ENCODE results near the gene LHX3.

LHX3 gene

DNA sequence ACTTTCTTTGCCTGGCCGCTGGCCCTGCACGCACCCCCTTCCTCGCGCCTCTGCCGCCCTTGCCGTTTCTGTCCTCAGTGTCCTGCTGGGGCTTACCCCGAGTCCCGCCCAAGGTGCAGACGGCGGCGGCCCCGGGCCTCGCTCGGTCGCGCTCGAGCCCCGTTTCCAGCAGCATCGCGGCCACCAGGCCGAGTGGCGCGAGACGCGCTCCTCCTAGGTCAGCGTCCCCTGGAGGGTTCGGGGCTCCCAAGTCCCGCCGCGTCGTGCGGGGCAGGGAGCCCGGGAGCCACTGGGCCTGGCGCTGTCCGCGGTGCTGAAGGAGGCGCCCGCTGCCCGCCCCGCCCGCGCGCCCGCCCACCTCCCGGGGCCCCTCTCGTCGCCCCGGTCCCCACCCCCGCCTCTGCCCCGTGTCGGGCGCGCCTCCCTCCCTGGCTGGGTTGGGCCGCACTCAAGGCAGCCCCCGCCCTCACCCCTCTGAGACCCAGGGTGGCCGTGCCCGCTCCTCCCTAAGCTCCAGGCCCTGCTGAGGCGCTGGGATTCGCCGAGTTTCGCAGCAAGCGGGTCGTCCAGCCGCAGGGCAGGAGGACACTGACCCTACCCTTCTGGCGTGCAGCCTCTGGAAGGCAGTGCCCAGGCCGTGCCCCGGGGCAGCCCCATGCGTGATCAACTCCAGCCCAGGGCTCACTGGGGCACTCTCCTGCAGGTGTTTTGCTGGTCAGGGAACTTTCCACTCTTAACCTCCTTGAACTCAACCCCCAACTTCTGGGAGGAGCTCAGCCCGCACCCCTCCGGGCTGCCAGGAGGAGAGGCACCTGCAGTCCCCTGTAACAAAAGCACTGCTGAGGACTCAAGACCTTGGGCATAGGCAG, at the start of gene LHX3:
TSS of gene LHX3 (minus strand) at position 291 of the 869 bp plus-strand sequence. CDS start at position 175, 116 bp downstream.
- in situ Hi-C loops (cut with MboI; ENCODE audit: low sequenced_read_pairs), result no loop called here

DNA sequence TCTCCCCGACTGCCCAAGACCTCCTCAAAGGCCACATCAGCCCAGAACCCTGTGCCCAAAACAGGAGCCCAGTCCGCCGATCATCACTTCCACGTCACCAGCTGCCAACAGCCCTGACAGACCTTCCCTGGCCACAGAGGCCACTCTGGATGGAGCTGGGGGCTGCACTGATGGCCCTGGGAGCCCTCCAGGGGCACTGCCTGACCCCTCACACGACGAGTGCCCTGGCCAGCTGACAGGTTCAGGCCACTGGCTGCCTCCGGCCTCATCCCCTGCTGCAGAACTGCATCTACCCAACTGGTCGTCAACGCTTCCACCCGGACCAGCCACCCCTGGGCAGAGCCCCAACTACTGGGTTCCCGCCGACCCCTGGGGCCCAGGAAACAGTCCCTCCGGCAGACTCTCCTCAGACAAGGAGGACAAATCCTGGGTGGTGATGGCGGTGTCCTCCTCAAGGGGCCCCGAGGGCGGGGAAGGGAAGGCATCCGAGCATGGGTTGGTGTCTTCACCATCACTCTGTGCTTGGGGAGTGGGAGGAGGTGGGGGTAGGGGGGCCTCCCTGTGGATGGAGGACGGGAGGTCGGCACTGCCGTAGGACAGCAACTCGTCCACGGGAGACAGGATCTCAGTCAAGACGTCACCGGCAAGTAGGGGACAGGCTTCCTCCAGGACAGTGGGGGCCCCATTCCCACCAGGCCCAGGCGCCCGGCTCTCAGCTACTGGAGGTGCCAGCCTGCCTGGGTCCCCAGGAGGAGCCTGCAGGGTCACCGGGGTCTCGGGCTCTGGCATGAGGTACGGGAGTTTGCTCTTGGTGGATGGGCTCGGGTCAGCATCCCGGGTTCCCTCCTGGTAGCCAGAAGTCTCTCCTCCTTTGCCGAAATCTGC, 48.6 kb upstream of the LHX3 start:
- in situ Hi-C loops (cut with MboI; ENCODE audit: low sequenced_read_pairs), result no loop called here

DNA sequence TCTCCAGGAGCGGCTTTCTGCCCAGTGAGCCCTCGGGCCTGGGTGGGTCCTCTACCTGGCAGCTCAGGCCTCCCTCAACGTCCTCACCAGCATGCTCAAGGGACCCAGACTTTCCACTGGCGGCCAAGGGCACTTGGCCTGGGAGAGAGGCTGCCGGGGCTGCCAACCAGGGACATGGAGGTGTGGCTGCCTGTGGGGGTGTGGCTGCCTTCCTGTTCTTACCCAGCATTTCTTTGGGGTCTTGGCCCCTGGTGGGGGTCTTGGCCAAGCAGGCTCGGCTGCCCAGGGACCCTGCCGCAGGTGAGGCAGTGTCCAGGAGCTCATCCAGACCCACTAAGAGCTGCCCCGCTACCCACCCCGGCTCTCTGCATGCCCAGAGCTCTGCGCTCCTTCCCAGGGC, 47.9 kb upstream of the LHX3 start:
- in situ Hi-C loops (cut with MboI; ENCODE audit: low sequenced_read_pairs), result no loop called here

DNA sequence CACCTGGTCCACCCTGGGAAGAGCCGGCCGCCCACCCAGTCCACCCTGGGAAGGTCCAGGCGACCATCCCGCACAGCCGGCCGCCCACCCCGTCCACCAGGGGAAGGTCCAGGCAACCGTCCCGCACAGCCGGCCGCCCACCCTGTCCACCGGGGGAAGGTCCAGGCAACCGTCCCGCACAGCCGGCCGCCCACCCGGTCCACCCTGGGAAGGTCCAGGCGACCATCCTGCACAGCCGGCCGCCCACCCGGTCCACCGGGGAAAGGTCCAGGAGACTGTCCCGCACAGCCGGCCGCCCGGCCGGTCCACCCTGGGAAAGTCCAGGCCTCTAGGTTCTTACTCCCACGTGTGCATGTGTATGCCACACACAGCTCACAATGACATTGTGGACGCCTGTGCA, 47.4 kb upstream of the LHX3 start:
- in situ Hi-C loops (cut with MboI; ENCODE audit: low sequenced_read_pairs), result no loop called here

DNA sequence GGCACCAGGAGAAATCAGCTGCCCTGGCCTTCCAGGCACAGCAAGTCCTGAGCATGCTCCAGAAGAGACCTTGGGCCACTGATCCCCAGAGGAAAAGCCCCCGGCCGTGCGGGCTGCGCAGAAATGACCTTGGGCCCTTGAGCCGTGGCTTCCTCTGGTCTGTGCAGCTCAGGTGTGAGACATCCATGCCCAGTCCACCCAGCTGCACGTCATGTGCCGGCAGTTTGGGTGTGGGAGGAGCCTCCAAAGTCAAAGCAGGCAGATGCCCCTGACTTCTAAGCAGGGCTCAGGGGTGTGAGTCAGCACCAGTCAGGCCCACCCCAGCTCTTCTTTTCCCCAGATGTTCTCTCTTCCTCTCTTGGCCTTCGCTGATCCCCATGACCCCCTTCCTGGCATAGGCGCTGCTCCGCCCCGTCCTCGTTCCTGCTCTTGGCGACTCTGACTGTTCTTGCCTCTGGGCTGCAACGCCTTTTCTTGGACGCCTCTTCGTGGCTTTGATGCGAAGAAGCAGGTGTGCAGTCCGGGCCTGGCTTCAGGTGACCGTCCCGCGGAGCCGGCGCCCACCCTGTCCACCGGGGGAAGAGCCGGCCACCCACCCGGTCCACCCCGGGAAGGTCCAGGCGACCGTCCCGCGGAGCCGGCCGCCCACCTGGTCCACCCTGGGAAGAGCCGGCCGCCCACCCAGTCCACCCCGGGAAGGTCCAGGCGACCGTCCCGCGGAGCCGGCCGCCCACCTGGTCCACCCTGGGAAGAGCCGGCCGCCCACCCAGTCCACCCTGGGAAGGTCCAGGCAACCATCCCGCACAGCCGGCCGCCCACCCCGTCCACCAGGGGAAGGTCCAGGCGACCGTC, 46.6 kb upstream of the LHX3 start:
- in situ Hi-C loops (cut with MboI; ENCODE audit: low sequenced_read_pairs), result no loop called here

DNA sequence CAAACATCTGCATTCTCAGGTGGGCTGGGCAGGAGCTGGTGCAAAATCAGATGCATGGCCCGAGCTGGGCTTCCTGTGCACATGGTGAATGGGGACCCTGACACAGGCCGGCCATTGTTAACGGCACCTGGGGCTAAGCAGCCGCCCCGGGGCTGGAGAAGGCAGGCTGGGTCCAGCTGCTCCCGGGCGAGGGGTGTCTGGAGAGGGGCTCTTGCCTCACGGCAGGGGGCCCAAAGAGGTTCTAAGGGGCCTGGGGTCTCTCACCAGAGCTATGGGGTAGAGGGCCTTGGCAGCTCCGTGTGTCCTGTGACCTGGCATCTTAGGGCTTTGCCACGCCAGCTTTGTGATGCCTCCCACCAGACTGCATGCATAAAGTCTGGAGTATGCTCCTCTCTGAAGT, 45.7 kb upstream of the LHX3 start:
- in situ Hi-C loops (cut with MboI; ENCODE audit: low sequenced_read_pairs), result no loop called here

DNA sequence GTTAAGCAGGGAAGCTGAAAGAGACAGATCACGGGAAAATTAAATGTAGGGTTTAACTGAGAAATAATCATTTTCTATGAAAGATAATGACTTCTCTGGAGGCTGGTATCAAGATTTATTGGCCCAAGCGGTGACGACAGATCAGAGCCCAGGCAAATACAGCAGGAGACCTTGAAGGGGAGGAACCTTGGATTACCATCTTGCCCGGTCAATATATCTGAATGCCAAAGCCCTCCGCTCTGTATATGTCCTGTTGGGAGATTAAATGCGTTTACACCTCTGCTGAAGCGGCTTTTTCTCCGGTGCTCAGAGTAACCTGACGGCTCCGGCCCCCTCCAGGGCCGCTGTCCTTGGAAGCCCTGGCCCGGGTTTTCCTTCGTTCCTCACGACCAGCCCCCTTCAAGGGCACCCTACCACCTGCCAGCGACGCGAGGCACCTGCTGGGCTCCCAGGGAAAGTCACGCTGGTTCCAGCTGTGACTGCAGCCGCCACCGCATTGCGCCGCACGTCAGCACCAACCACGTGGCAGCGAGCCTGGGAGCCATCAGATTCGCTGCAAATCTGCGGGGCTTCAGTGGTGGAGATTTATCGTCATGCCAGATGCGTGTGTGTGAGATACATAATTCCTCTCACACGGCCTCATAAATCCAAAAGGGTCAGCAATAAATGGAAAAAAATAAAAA, 45.1 kb upstream of the LHX3 start:
- in situ Hi-C loops (cut with MboI; ENCODE audit: low sequenced_read_pairs), result no loop called here

DNA sequence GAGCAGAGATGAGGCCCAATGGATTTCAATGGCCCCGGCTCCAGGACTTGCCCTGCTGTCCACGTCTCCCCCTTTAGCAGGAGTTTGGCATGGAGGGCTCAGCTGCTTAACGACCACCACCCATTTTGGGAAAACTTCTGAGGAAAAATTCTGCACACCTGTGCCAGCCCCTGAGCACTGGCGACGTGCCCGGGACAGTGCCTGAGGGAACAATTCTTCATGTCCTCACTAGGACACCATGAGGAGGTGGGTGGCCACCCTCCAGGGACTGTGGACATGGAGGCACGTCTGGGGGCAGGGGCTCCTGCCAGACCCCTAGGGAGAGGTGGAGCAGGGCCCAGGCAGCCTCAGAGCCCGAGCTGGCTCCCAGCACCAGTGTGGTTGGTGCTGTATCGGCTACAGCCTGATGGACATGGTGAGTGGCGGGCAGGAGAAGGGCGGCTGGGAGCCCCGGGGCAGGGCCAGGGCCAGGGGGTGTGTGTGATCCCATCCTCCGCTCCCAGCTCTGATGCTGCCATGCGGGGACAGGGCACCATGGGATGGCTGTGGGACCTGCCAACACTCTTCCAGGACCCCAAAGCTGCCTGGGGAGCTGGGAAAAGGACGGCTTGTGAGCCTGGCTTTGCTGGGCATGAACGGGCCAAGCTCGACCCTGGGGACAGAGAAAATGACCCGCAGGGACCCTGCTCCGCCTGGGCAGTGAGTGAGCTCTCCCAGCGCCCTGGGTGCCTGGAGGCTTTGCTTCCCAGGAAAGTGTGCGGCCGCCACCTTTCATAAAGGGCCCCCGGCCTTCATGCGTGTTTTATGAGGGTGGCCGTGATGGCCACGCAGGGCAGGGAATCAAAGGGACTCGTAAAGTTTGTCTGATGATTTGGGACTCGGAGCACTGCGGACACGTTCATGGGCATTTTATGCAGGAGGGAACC, 44.3 kb upstream of the LHX3 start:
- in situ Hi-C loops (cut with MboI; ENCODE audit: low sequenced_read_pairs), result no loop called here

DNA sequence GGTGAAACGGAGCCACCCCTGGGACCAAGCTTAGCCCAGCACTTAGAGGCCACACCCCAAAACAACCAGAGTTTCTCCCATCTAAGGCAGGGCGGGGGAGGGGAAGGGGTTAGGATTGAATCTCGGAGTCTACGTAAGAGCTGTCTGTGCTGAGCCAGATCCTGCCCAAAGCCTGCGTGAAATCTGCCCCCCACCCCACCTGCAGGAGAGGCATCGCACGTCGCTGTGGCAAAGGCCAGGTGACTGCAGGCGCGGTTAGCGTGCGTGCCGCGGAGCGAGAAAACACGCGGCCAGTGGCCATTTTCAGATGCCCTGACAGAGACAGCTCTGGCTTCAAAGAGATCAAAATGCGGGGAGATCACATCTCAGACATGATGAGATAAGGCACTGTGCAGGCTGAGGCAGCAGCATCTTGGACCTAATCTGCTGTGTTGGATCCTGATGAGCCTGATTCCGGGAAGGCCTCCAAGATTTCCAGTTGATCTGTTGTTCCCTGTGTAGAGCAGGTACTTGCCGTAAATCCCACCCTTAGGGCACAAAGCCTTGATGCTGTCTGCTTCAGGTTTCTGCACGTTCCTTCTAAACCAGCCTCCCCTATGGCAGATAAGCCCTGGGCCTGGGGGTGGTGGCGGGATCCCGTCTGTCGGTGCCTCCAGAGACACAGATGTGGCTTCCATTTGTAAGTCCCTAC, 43.2 kb upstream of the LHX3 start:
- in situ Hi-C loops (cut with MboI; ENCODE audit: low sequenced_read_pairs), result no loop called here

DNA sequence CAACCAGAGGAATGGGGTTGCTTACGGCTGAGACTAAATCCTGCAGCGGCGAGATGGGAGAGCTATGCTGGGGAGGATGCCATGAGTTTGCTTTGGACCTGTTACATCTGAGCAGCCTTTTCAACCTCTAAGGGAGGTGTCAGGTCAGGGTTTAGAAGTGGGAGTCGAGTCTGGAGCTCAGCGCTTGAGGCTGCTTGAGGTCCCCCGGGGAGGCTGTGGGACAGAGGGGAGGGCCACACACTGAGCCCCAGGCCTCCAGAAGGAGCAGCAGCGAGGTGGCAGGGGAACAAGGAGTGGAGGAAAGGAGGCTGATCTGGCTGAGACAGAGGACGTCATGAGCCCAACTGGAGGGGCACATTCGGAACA, 42.6 kb upstream of the LHX3 start:
- in situ Hi-C loops (cut with MboI; ENCODE audit: low sequenced_read_pairs), result no loop called here

DNA sequence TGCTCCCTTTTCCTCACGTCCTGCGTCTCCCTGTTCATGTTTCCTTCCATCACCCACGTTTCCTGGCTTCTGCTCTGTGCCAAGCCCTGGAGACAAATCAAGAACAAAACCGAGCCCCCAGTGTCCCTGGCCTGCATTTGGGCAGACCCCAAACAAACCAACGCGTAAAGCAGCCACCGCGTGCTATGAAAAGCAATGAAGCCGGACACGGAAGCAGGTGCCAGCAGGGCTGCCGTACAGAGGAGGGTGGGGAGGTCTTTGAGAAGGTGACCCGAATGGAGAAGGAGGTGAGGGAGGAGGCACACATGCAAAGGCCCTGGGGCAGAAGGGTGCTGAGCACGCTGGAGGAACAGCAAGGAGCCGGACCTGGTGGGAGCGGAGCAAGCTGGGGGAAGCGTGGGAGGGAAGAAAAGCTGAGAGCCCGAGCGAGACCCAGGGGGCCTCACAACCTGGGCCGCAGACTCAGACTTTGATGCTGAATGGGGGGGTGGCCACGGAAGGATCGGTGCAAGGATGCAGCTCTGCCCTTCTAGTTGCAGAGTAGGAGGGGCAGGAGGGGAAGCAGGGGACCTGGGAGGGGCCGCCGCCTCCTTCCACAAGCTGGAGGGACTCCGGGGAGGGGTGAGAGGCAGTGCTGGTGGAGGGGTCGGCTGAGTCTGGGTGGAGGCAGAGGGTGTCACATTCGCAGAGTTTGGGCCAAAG, 42.1 kb upstream of the LHX3 start:
- in situ Hi-C loops (cut with MboI; ENCODE audit: low sequenced_read_pairs), result no loop called here

DNA sequence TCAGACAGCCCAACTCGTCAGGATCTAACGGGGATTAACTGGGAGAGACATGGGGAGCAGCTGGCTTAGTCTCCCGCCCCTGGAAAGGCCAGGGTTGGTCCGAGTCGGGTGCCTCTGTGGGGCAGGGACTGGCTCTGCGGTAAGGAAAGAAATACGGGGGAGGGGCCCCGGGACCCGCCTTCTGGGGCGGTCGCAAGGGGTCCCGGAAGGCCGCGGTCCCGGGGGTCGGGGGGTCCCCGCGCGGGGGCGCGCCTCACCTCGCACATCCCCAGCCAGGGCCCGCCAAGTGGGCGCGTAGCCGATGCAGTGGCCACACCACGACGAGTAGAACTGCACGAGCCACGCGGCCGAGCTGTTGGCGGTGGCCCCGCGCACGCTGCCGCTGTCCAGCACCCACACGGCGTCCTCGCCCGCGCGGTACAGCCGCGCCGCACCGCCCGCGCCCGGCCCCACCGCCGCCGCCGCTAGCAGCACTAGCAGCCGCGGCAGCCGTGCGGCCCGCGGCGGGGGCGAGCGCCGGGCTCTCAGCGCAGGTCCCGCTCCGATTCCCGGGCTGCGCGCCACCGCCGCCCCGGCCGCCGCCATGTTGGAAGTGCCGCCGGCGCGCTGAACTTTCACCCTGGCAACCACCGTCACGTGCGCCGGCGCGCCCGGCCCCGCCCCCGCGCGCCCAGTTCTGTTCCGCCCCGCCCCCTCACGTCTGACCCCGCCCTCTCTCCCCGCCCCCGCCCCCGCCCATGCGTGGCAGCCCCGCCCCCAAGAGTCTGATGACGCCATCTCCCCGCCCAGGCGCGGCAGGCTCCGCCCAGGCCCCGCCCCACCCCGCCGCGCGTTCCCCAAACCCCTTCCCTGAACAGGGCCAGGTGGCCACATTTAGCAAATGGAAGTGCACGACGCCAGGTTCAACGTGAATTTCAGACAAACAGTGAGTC, 40.6 kb upstream of the LHX3 start, which contains the start of gene QSOX2:
TSS of gene QSOX2 (minus strand) at position 594 of the 932 bp plus-strand sequence. CDS start at position 585, 9 bp downstream.
- in situ Hi-C loops (cut with MboI; ENCODE audit: low sequenced_read_pairs), result no loop called here

DNA sequence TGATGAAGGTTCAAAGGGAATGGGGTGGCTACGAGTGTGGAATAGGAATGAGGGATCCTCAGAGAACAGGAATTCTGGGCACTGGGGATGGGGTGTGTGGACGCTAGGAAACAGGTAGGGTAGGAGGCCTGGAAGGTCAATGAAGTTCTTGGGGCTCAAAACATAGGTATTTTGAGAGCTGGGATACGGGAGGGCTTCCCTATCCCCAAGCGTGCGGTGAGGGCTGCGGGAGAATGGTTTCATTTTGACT, 40.0 kb upstream of the LHX3 start:
- in situ Hi-C loops (cut with MboI; ENCODE audit: low sequenced_read_pairs), result no loop called here

DNA sequence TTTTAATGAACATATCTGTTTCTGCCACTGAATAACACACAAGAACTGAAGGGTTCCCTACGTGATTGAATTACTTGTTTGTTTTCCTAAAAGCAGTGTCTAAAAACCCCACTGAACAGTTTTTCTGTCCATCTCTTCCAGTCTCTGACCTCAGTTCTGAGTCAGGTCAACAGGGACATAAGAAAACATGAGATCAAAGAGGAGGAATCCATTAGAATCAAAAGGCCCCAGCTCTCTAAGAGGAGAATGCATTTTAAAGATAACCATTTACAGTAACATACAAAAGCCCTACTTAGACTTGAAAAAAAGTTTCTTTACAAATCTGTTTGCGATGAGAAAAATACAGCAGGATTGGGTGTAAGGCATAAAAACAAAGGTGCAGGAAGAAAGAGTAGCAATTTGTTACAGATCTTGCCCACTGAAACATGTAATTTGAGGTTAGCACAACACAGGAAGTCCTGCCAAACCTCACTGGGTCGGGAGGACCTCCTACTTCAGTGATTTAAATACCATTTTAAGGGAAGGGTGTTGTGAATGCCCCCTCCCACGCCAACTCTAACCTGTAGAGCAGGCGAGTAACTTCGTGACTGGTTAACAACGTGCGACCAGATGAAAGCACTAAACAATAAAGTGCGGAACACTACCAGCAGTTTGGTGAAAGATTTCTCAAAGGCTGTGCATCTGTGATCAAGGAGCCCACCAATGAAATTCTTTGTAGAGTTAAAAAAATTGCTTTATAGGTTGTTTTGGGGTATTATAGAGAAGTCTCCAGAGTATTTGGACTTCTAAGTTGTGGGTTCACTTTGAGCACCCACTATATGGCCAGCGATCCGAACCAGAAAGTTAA, 39.4 kb upstream of the LHX3 start:
- in situ Hi-C loops (cut with MboI; ENCODE audit: low sequenced_read_pairs), result no loop called here

DNA sequence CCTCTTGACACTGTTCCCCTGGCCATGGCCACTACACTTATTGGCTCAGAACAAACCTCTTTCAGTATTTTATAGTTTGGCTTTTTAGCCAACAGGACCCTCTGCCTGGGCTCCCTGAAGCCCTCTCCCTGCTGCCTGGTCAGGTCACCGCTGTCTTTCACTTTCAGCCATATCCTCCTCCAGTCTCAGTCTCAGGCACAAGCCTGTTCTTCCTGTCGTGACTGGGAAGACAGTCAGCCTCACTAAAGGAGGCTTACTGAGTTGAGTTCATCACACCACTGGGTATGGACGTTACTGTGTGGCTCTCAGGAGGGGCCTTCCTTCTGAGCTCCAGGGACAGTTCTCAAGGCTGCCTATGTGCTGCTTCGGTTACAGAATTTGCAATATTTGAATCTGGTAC, 38.7 kb upstream of the LHX3 start:
- in situ Hi-C loops (cut with MboI; ENCODE audit: low sequenced_read_pairs), result no loop called here

DNA sequence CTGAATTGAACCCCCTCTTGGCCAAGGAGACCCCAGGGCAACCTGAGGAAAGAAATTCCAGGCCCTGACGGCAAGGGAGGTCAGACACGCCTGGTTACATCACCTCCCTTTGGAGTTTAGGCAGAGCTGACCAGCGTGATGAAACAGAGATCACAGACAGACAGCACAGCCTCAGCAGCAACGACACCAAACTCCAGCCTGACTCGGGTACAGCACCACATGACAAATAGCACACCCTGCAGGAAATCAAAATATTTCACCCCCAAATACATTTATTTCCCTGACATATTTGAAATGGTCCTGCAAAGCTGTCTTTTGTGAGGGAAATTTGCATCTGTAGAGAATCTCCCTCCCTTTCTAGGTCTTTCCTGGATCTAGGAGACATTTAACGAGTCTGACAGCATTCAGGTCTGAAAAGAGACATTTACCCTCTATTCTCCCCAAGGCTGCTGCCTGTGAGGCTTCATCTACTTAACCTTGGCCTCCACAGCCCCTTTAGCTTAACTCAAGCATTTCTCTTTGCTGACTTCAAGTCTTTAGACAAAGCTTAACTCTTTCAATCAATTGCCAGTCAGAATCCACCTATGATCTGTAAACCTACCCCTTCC, 38.1 kb upstream of the LHX3 start:
- in situ Hi-C loops (cut with MboI; ENCODE audit: low sequenced_read_pairs), result no loop called here

All from hTERT RPE-1 (cell line).